GM12878 (cell line): ENCODE results near the gene PROX1. TPM values are rescaled to one million over a fixed set of nuclear protein-coding genes. Genes with fewer than 3 reads are reported as not detected.

Experiments
- ATAC-seq: fragments of 200-7000 bp; cut with Tn5 transposase; 3 replicates; pipeline ENCODE4 v1.9.1; 2020; ENCODE audit warnings: mild to moderate bottlenecking, moderate library complexity
- BruUV-seq: library from RNA; stranded (reverse); fragments of 400-500 nt; replicated peaks from 2 replicates; lab custom pipeline; 2021; lab: Mats Ljungman, UMichigan
- CTCF ChIA-PET: fragments of 300-600 bp; sonication (Branson Sonifier 250); formaldehyde crosslinking; extraction: SDS; loops from one replicate; lab custom pipeline; 2021; ENCODE audit warnings: inconsistent platforms; lab: Yijun Ruan, JAX
- POLR2A ChIA-PET: fragments of 350-600 bp; formaldehyde crosslinking; extraction: SDS; loops from one replicate; lab custom pipeline; 2021; ENCODE audit warnings: inconsistent platforms; lab: Charles Lee
- RAD21 ChIA-PET: fragments of 300-600 bp; sonication (Branson Sonifier 250); formaldehyde crosslinking; loops from one replicate; lab custom pipeline; 2023; ENCODE audit warnings: antibody characterized with exemption; ENCODE audit not compliant: unreplicated experiment; lab: Charles Lee
- SMC1A ChIA-PET: fragments of 300-600 bp; sonication (Branson Sonifier 250); formaldehyde crosslinking; loops from one replicate; lab custom pipeline; 2023; ENCODE audit not compliant: unreplicated experiment, uncharacterized antibody; lab: Charles Lee
- DNase-seq: peaks from one replicate; pipeline ENCODE4 v3.0.0-alpha.2; 2011; ENCODE audit warnings: low read depth, low spot score
- FAIRE-seq: peaks from 3 replicates; lab custom pipeline; 2011; peaks lifted over from hg19 to GRCh38; lab: Jason Lieb, UNC
- H2AFZ ChIP-seq: 2 replicates; pipeline ENCODE4 v1.6.0; 2011; ENCODE audit warnings: low read depth, low read length, control low read depth; ENCODE audit not compliant: control insufficient read depth
- H3K27ac ChIP-seq: 2 replicates; pipeline ENCODE4 v1.5.1; 2011; ENCODE audit warnings: control low read depth; ENCODE audit not compliant: control insufficient read depth, insufficient read depth
- H3K27me3 ChIP-seq, 2 experiments: replicated peaks in 1 of 2; 2 replicates each; pipeline versions ENCODE4 v1.6.0 to v1.6.1; 2011; ENCODE audit warnings: low read length in 1 of 2; ENCODE audit not compliant: control insufficient read depth in 2 of 2, insufficient read depth in 2 of 2
- H3K36me3 ChIP-seq, 2 experiments: 2 replicates each; pipeline ENCODE4 v1.5.1; 2011; ENCODE audit warnings: low read length in 1 of 2; ENCODE audit not compliant: control insufficient read depth in 2 of 2, insufficient read depth in 2 of 2
- H3K4me1 ChIP-seq: 2 replicates; pipeline ENCODE4 v1.6.1; 2011; ENCODE audit warnings: mild to moderate bottlenecking, low read length, moderate library complexity, mixed read lengths; ENCODE audit not compliant: control insufficient read depth, insufficient read depth
- H3K4me2 ChIP-seq: 2 replicates; pipeline ENCODE4 v1.6.0; 2011; ENCODE audit warnings: control low read depth; ENCODE audit not compliant: control insufficient read depth, insufficient read depth
- H3K4me3 ChIP-seq: fragments of 200-600 bp; sonication (generic); 2 replicates; pipeline ENCODE4 v1.5.1; 2016
- H3K79me2 ChIP-seq: 2 replicates; pipeline ENCODE4 v1.6.0; 2011; ENCODE audit warnings: low read length; ENCODE audit not compliant: control insufficient read depth, insufficient read depth
- H3K9ac ChIP-seq: 2 replicates; pipeline ENCODE4 v1.8.0; 2011; ENCODE audit warnings: low read length, control low read depth, mixed read lengths; ENCODE audit not compliant: control insufficient read depth, insufficient read depth
- H3K9me3 ChIP-seq: replicated peaks from 3 replicates; pipeline ENCODE4 v1.5.1; 2011; ENCODE audit warnings: mild to moderate bottlenecking, low read length; ENCODE audit not compliant: control insufficient read depth, insufficient read depth
- H4K20me1 ChIP-seq: 2 replicates; pipeline ENCODE4 v1.6.0; 2011; ENCODE audit not compliant: control insufficient read depth, insufficient read depth
- EGR1 ChIP-seq, 2 experiments: IDR thresholded peaks; 1 replicate in 1 of 2; 2 replicates in 1 of 2; pipeline ENCODE4 v1.6.1; 2011 to 2012; ENCODE audit warnings: low read depth in 2 of 2, low read length in 2 of 2, borderline replicate concordance in 1 of 2, mild to moderate bottlenecking in 1 of 2, moderate library complexity in 1 of 2
- IRF3 ChIP-seq: fragments of 450-650 bp; IDR thresholded peaks from 2 replicates; pipeline ENCODE4 v1.6.1; 2014; ENCODE audit warnings: mild to moderate bottlenecking
- KAT2A ChIP-seq: conservative IDR thresholded peaks from 2 replicates; pipeline ENCODE4 v1.6.1; 2011; ENCODE audit warnings: low read depth, low read length; ENCODE audit not compliant: control insufficient read depth
- RELA ChIP-seq: fragments of 450-650 bp; IDR thresholded peaks from 2 replicates; pipeline ENCODE4 v1.8.0; 2014; ENCODE audit warnings: borderline replicate concordance; ENCODE audit not compliant: partially characterized antibody
- SMC3 ChIP-seq: IDR thresholded peaks from 2 replicates; pipeline ENCODE4 v1.6.1; 2011; ENCODE audit warnings: low read length, improper control_type of control experiment, borderline replicate concordance
- YY1 ChIP-seq: IDR thresholded peaks from 2 replicates; pipeline ENCODE4 v1.6.1; 2011; ENCODE audit warnings: low read depth, mild to moderate bottlenecking, low read length
- ZBED1 ChIP-seq: IDR thresholded peaks from 2 replicates; pipeline ENCODE4 v1.6.1; 2016; ENCODE audit warnings: borderline replicate concordance
- ZBTB11 ChIP-seq: fragments of 450-650 bp; formaldehyde crosslinking; IDR thresholded peaks from 2 replicates; pipeline ENCODE4 v1.5.0; 2022; ENCODE audit warnings: mild to moderate bottlenecking, missing genetic modification characterization
- WGBS: methylation state at CpG from one replicate; pipeline ENCODE4 v1.1.6; 2016; ENCODE audit warnings: low lambda C conversion rate; ENCODE audit not compliant: insufficient replicate concordance, insufficient coverage; ENCODE audit errors: missing lambda C conversion rate; 5-methylcytosine and 5-hydroxymethylcytosine counted together
- in situ Hi-C: fragments of 300-500 bp; cut with MboI; formaldehyde crosslinking; loops from 9 replicates; pipeline ENCODE4 v1.14.3; 2018; ENCODE audit warnings: mixed read lengths
- intact Hi-C: fragments of 100-400 bp; cut with micrococcal nuclease; formaldehyde crosslinking; loops from one replicate; pipeline ENCODE4 v1.14.2; 2022; ENCODE audit not compliant: unreplicated experiment
- polyA plus RNA-seq, 11 experiments: library from polyadenylated mRNA; depleted of rRNA in 4 of 11; unstranded in 6 of 11; stranded (reverse) in 5 of 11; fragments of >200 nt; fragmentation: Nextera tagmentation in 4 of 11; fragmentation: Illumina TruSeq in 1 of 11; extraction: Ambion mirVana in 4 of 11; extraction: Trizol in 1 of 11; gene quantifications; 1 replicate in 1 of 11; 2 replicates in 10 of 11; pipeline versions ENCODE4 v1.2.1 to v1.2.3, GENCODE V29; 2011 to 2016; ENCODE audit warnings: inconsistent platforms in 2 of 11, missing spikeins in 2 of 11, low read depth in 1 of 11
- total RNA-seq, 4 experiments: library from RNA; depleted of rRNA in 3 of 4; stranded (reverse); fragments of >200 nt in 3 of 4; fragmentation: Illumina TruSeq in 1 of 4; extraction: Trizol in 1 of 4; gene quantifications; 2 replicates each; pipeline versions ENCODE4 v1.2.1 to v1.2.3, GENCODE V29; 2013 to 2021
- TF ChIP-seq, protein P1 (sequence below): fragments of 450-650 bp; formaldehyde crosslinking; IDR thresholded peaks from 2 replicates; pipeline ENCODE4 v1.4.0; 2022; ENCODE audit warnings: mild to moderate bottlenecking, moderate library complexity
- TF ChIP-seq, protein P2 (sequence below): IDR thresholded peaks from 2 replicates; pipeline ENCODE4 v1.6.1; 2012; ENCODE audit warnings: low read length, inconsistent platforms

The PROX1 gene
- total and polyA plus RNA-seq, 10 of the 15 experiments (the other 5 are each of a cell fraction or from before 2014, with no cell fraction given) = under 0.01 to 0.44 (median 0.03) TPM; not detected in 4

DNA sequence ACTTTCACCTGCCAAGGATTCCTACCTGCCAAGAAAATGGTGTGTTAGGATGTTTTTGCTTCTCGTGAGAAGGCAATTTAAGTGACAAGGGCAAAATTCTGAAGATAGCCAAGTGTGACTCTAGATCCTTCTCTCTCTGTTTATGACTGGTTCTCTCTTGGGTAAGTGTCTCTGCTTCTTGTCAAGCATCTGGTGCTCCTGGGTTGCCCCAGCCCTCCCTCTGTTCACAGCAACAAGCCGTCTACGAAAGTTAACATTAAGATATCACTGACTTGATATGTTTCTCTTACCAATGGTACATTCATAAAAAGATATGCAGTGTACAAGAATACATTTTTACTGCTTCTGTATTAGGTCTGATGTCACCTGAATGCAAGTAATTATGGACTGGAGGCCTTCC is 55.4 kb downstream of the PROX1 start:
- FAIRE-seq = no peak
- in situ Hi-C loops = no loop called here
- H3K27me3 ChIP-seq = no peaks in the 10 kb centered on the region
- SMC1A ChIA-PET = no interaction called here
- H3K9me3 ChIP-seq = no peaks in the 10 kb centered on the region
- POLR2A ChIA-PET = no interaction called here
- H4K20me1 ChIP-seq = no peaks in the 10 kb centered on the region
- H3K27ac ChIP-seq = no peak overlapping the region
- 16% methylated on average over 3 of the region's 3 CpGs for WGBS
- CTCF ChIA-PET = no interaction called here
- BruUV-seq = no TSS peak
- ATAC-seq = no peak
- DNase-seq = no peak
- H3K79me2 ChIP-seq = no peaks in the 10 kb centered on the region
- intact Hi-C loops = no loop called here
- no peaks in the 10 kb centered on the region for H3K4me1 ChIP-seq
- RAD21 ChIA-PET = no interaction called here
- no peak overlapping the region for H3K4me2 ChIP-seq
- TF ChIP-seq, protein P1, sequence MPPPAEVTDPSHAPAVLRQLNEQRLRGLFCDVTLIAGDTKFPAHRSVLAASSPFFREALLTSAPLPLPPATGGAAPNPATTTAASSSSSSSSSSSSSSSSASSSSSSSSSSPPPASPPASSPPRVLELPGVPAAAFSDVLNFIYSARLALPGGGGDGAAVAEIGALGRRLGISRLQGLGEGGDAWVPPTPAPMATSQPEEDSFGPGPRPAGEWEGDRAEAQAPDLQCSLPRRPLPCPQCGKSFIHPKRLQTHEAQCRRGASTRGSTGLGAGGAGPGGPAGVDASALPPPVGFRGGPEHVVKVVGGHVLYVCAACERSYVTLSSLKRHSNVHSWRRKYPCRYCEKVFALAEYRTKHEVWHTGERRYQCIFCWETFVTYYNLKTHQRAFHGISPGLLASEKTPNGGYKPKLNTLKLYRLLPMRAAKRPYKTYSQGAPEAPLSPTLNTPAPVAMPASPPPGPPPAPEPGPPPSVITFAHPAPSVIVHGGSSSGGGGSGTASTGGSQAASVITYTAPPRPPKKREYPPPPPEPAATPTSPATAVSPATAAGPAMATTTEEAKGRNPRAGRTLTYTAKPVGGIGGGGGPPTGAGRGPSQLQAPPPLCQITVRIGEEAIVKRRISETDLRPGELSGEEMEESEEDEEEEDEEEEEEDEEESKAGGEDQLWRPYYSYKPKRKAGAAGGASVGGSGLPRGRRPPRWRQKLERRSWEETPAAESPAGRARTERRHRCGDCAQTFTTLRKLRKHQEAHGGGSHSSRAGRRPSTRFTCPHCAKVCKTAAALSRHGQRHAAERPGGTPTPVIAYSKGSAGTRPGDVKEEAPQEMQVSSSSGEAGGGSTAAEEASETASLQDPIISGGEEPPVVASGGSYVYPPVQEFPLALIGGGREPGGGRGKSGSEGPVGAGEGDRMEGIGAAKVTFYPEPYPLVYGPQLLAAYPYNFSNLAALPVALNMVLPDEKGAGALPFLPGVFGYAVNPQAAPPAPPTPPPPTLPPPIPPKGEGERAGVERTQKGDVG (CRISPR knock-in tag) = no peak
- TF ChIP-seq ZBED1 (no peak), IRF3 (no peak), EGR1 (IDR thresholded peaks at IDR 0.05; ENCODE audit: borderline replicate concordance in 1 of 2, low read depth in 2 of 2, low read length in 2 of 2) (no peak), RELA (no peak), YY1 (no peak), SMC3 (no peak), KAT2A (no peak), ZBTB11 (CRISPR knock-in tag) (no peak)
- TF ChIP-seq, protein P2, sequence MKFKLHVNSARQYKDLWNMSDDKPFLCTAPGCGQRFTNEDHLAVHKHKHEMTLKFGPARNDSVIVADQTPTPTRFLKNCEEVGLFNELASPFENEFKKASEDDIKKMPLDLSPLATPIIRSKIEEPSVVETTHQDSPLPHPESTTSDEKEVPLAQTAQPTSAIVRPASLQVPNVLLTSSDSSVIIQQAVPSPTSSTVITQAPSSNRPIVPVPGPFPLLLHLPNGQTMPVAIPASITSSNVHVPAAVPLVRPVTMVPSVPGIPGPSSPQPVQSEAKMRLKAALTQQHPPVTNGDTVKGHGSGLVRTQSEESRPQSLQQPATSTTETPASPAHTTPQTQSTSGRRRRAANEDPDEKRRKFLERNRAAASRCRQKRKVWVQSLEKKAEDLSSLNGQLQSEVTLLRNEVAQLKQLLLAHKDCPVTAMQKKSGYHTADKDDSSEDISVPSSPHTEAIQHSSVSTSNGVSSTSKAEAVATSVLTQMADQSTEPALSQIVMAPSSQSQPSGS = no peak
- TF ChIP-seq, all 136 proteins: peak for 0
- H3K36me3 ChIP-seq = no peaks in the 10 kb centered on the region
- H3K9ac ChIP-seq = no peak overlapping the region
- H3K4me3 ChIP-seq = no peak overlapping the region
- no peak overlapping the region for H2AFZ ChIP-seq
